ENCODE data around the gene SLC11A1.

Gene SLC11A1

DNA sequence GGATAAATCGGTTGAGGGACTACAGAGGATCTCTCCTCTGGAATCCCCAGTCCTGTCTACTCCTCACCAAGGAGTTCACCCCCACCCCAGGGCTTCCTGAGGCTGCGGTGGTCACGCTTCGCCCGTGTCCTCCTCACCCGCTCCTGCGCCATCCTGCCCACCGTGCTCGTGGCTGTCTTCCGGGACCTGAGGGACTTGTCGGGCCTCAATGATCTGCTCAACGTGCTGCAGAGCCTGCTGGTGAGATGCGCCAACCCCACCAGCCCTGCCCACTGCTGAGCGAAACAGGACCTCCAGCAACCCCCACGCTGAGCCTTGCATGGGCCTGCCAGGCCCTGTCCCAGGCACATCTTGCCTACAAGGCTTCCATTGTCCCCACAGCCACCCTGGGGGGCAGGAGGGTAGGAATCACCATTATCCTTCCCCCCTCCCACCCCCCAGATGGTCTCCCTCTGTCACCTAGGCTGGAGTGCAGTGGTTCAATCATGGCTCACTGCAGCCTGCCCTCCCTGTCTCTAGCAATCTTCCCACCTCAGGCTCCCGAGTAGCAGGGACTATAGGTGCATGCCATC is 10.9 kb downstream of the SLC11A1 start:
- DNase-seq (ENCODE audit: low spot score) (no peak), FAIRE-seq (no peak)

DNA sequence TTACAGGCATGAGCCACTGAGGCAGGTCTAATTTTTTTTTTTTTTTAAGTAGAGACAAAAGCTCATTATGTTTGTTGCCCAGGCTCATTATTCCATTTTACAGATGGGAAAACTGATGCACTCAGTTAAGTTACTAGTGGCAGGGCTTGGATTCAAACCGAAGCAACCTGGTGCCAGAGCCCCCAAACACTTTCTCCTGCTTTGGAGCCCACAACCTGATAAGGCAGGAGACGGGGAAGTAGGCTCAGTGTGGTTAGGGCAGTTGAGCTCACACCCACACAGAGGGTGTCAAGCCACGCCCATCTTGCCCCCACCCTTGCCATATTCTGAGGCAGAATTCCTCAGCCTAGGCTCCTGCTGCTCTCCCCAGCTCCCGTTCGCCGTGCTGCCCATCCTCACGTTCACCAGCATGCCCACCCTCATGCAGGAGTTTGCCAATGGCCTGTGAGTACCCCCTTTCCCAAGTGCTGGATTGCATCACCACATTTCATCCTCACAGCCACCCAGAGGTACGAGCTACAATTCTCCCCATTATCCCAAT is 11.7 kb downstream of the SLC11A1 start:
- FAIRE-seq (no peak), DNase-seq (ENCODE audit: low spot score) (no peak)

DNA sequence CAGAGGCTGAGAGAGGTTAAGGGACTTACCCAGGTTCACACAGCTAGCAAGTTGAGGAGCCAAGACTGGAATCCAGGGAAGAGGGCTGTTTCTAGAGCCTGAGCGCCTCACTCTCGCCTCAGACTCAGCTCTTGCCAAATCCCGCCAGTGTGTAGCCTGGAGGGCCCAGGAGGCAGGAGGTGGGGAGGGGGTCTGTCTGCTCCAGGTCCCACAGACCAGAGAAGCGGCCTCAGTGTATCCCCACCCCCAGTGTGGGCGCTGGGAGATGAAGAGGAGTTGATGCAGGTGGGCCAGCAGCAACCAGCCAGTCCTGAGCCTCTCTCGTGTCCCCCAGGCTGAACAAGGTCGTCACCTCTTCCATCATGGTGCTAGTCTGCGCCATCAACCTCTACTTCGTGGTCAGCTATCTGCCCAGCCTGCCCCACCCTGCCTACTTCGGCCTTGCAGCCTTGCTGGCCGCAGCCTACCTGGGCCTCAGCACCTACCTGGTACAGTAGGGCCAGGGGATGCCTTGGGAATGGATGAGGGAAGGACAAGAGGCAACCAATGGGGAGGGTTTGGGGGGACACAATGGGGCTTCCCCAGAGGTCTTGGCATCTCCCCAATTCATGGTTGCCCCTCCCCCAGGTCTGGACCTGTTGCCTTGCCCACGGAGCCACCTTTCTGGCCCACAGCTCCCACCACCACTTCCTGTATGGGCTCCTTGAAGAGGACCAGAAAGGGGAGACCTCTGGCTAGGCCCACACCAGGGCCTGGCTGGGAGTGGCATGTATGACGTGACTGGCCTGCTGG is 12.4 kb downstream of the SLC11A1 start:
- DNase-seq (ENCODE audit: low spot score), result no peak
- FAIRE-seq, result no peak

DNA sequence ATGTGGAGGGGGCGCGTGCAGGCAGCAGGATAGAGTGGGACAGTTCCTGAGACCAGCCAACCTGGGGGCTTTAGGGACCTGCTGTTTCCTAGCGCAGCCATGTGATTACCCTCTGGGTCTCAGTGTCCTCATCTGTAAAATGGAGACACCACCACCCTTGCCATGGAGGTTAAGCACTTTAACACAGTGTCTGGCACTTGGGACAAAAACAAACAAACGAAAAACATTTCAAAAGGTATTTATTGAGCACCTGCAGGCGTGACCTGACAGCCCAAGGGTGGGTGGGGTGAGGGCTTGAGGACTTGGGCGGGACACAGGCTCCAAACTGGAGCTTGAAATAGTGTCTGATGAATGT is 13.0 kb downstream of the SLC11A1 start:
- DNase-seq (ENCODE audit: low spot score) (no peak), FAIRE-seq (no peak)

DNA sequence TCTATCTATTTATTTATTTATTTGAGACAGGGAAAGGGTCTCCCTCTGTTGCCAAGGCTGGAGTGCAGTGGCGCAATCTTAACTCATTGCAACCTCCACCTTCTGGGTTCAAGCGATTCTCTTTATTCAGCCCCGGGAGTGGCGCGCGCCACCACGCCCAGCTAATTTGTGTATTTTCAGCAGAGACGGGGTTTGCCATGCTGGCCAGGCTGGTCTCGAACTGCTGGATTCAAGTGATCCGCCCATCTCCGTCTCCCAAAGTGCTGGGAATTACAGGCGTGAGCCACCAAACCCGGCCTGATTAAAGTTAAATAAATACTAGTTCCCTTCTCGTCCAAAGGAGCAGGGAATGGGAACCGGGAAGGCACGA is 13.4 kb downstream of the SLC11A1 start:
- DNase-seq (ENCODE audit: low spot score), result no peak
- no peak for FAIRE-seq

DNA sequence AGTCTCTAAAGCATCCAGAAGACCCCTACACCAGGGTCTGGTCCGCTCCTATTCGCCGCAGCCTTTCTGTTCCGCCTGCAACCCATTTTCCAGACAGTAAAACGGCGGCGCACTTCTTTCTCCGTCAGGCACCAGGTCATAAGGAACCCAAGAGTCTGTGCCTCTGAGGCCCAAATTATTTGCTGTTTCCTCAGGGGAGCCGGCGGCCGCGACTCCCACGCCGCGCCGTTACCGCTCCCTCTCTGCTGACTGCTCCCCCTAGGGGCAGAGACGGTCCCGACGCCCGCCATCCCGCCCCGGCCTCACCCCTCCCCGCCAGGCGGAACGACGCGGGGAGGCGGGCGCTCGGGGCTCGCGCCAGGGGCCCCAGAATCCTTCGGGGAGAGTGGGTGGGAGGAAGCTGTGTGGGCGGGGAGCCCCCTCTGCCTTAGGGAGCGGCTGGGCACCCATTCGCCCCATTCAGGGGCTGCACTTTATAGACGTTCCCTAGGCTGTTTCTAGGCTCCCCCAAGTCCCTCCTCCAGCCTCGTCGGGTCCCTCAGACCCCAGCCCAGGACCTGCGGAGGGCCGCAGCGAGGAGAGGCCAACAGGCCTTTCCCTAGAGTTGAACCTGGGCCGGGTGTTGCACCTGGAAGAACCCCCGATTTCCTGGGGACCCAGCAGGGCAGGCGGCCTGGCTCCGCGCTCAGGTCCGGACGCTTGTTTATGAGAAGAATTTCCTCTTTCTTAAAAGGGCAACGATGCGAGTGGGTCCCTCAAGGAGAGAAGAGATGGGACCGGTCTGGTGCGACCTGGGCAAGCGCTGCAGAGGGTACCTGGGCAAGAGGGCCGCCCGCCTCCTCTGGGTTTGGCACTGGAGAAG is 14.0 kb downstream of the SLC11A1 start:
- FAIRE-seq (peak; percentile 85), DNase-seq (ENCODE audit: low spot score) (peak; percentile 92)

DNA sequence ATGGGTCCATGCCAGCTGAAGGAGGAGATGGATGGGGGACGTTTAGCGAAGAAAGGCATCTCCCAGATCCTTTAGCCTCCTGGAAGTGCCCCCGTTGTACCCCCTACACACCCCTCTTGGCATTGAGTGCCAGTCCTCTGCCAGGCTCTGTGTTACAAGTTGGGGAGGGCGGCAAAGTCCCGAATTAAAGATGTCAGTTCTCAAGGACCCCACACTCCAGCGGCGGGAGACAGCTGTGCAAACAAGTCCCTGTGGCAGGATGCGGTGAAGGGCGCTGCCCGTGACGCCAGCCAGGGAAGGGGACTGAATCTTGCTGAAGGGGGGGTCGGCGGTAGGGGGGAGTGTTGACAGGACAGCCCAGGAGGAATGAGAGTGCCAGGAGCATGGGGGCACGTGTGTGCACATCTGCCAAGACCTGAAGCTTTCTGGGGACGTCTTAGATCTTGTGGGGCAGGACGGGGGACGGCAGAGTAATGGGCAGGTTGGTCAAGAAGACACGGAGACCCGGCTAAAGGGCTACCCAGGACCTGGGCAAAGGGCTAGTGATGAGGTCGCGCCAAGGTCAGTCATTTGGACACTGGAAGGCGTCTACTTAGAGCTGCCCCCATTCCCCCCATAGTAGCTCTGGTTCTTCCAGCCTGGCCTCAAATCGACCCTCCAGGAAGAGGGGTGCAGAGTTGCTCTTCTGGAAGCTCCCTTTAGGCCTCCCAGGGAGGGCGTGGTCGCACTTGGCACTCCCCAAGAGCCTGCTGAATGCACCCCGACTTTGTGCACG is 14.8 kb downstream of the SLC11A1 start:
- FAIRE-seq (no peak), DNase-seq (ENCODE audit: low spot score) (peak; percentile 67)

DNA sequence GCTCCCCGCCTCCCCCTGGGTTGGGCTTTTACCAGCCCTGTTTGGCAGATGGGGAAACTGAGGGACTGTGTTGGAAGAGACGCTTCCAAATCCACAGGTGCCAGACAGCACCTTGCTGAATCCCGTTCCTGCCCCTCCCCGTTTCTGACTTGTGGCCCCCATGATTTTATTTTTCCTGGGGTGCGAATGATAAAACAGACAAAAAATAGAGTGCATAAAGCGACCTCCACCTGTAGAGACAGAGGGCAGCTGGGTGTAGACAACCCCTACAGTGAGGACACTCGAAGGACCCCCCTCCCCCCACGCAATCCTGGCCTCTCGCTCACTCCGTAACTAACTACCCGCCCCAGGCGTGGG is 15.4 kb downstream of the SLC11A1 start:
- FAIRE-seq, result no peak

DNA sequence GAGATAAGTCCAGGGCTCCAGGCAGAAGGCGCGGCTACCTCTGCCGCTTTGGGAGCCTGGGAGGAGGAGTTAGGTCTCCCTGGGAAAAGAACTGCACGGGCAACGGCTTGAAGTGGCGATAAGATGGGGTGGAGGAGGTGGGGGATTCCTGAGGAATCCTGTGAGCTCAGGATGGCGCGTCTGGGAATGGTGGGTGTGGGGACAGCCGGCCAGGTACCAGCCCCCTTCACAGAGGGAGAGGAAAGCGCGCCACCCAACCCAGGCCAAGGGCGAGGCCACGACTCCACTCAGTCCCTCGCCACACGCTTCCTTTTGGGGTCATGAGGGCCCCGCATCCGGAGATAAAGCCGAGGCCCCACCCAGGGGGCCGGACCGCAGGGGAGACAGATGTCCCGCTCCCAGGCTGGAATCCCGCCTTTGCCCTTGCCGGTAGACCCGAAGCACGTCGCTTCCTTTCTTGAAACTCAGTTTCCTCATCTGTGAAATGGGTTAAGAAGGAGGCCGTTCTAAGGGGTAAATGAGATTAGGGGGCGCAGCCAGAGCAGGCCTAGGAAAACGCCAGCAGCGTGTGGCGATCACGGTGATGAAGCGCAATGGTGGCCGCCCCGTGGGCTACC is 15.9 kb downstream of the SLC11A1 start:
- DNase-seq (ENCODE audit: low spot score), result peak; percentile 45
- no peak for FAIRE-seq

More for the DNA sequence above, 15.4 kb downstream of the SLC11A1 start:
- DNase-seq (ENCODE audit: low spot score), result no peak

DNA sequence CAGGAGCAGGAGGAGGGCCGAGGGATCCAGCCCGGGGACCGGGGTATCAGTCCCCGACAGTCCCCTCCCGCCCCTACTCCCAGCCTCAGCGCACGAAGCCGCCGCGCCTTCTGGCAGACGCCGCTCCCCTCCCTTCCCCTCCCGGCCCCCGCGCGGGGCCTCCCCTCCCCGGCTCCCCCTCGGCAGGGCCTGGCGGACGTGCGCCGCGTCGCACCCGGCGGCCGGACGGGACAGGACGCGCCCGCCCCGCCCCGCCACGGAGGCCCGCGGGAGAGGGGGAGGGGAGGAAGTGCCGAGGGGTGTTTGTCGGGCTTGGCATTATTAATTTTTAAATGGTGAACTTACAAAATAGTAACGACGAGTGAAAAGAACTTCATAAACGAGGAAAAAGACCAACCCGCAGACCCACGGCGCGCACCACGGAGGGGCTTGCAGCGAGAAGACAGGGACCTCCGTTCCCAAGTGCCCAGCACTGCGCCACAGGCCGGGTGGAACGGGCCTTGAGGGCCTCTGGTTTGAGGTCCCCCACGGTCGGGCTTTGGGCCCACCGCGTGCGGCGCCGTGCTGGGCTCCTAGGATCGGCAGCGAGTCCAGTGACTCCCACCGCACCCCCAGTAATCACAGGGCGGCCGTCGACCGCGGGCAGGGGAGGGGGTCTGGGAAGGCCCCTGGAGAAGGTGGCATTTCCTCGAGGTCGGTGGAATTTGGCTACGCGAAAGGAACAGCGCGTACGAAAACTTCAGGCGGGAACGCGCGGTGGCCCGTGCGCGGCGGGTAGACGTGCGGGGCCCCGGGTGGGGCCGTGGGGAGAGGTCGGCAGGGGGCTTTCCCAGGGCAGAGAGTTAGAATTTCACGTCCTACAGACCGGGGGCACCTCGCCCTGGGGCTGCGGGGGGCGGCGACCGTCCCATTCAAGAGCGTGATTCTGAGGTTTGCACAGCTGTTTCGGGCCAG is 16.6 kb downstream of the SLC11A1 start:
- DNase-seq (ENCODE audit: low spot score), result peak; percentile 51
- FAIRE-seq, result no peak

DNA sequence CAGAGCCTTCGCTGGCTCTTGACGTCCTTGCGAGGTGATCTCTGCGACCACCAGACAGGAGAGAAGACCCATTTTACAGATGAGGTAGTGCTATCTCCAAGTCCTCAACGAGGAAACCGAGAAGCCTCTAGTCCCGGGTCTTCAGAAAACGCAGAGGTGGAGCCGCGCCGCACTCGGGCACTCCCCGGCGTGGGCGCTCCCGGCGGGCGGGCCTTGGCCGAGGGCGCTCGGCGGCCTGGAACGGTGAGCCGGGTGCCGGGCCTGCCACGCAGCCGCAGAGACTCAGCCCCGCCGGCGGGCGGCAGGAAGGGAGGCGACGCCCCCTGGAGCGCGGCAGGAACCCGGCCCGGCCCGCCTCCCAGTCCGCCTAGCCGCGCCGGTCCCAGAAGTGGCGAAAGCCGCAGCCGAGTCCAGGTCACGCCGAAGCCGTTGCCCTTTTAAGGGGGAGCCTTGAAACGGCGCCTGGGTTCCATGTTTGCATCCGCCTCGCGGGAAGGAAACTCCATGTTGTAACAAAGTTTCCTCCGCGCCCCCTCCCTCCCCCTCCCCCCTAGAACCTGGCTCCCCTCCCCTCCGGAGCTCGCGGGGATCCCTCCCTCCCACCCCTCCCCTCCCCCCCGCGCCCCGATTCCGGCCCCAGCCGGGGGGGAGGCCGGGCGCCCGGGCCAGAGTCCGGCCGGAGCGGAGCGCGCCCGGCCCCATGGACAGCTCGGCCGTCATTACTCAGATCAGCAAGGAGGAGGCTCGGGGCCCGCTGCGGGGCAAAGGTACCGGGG is 17.5 kb downstream of the SLC11A1 start, which contains the start of gene CTDSP1:
Gene CTDSP1 (plus strand): TSS at position 478 of the 776 bp plus-strand sequence. CDS start 223 bp downstream, at position 701.
- DNase-seq (ENCODE audit: low spot score) (peak; percentile 90), FAIRE-seq (peak; percentile 44)

DNA sequence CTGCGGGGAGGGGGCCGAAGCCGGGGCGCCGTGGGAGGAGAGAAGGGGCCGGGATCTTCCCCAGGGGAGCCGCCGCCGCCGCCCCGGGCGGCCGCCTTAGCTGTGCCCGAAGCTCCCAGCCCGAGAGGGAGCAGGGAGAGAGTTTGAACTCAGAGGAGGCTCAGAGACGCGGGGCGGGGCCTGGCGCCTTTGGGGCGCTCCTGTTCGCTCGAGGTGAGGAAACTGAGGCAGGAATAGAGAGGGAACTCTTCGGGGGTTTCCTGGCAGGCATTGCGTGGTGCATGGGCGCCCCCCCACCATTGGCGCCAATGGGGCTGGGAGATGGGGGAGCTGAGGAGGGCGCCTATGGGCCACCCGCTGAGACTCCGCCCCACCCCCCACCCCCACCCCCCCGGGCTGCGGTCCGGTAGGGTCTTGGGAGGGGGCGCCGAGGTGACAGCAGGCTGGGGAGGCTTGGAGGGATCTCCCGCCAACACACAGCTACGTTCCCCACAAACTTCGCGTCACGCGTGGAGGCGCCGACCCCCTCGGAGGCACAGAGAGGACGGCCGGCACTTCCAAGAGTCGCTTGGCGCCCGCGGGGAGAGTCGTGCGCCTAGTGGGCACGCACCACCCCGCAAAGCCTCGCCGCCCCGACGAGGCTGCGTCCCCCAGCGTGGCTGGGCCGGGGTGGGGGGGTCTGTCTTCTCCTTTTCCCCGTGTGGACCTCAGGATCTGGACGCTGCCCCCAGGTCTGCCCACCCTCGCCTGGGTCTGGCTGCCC is 18.3 kb downstream of the SLC11A1 start:
- DNase-seq (ENCODE audit: low spot score) (no peak), FAIRE-seq (no peak)

DNA sequence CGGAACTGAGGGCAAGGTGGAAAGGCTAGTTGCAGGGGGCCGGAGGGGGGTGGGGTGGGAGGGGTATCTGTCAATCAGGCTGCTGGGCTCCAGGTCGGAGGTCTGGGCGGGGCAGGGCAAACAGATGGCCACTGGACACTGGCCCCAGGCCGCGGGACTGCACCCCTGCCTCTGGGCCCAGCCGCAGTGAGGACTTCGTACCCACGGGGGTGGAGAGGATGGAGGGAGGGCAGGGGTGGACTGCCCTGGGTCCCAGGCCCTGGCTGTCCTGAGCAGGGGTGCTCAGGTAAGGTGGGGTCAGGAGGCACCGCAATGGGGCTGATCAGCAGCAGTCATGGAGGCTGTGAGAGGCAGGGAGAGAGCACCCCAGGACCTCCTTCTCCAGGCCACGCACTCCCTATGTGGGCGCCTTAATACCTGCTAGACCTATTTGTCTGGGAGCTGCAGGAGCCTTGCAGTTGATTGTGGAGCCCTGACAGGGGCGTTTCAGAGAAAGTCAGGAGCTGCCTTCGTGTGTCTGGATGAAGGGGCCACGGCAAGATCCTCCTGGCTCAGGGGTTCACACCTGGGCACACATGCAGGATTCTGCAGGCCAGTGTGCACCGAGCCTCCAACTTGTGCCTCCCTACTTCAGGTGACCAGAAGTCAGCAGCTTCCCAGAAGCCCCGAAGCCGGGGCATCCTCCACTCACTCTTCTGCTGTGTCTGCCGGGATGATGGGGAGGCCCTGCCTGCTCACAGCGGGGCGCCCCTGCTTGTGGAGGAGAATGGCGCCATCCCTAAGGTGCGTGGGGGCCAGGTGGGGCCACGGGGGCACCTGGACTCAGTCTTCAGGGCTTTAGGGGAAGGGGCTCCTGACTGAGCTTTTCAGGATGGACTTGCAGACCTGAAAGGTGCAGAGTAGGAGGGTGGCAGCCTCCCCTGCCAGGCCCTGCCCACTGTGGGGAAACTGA is 19.1 kb downstream of the SLC11A1 start:
- no peak for FAIRE-seq
- DNase-seq (ENCODE audit: low spot score), result no peak

DNA sequence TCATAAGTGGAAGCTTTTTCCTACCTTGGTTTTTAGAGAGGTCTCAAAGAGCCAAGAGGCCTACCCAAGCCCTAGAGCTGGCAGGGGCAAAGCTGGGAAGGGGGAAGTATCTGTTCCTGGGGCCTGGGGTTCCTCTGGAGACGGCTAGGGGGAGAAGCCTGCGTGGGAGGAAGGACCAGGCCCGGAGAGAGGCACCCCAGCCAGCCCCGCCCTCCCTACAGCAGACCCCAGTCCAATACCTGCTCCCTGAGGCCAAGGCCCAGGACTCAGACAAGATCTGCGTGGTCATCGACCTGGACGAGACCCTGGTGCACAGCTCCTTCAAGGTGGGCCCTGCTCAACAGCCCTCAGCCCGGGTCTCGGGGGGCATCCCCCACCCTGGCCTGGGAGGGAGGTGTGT is 19.8 kb downstream of the SLC11A1 start:
- no peak for FAIRE-seq
- DNase-seq (ENCODE audit: low spot score), result no peak

DNA sequence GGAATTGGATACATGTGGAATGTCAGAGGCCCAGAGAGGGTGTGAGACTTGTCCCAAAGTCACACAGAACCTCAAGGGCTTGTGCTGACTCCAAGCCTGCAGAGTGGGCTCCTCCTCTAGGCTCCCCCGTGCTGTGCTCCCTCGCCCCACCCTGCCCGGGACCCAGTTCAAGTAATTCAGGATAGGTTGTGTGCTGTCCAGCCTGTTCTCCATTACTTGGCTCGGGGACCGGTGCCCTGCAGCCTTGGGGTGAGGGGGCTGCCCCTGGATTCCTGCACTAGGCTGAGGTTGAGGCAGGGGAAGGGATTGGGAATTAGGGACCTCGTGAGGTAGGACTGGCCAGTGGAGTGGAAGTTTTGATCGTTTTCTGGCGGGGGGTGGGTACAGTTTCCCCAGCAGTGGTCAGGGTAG is 20.4 kb downstream of the SLC11A1 start:
- FAIRE-seq (no peak), DNase-seq (ENCODE audit: low spot score) (no peak)

DNA sequence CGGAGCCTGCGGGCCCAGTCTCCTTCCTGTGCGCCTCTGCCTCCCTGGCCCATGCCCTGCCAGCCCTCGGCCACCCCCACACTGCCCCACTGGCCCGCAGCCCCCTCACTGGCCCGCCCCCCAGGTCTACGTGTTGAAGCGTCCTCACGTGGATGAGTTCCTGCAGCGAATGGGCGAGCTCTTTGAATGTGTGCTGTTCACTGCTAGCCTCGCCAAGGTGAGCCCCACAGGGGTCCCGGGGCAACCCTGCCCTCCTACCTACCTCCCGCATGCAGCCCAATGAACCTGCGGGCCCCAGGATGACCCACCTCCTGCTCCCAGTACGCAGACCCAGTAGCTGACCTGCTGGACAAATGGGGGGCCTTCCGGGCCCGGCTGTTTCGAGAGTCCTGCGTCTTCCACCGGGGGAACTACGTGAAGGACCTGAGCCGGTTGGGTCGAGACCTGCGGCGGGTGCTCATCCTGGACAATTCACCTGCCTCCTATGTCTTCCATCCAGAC is 20.9 kb downstream of the SLC11A1 start:
- DNase-seq (ENCODE audit: low spot score) (no peak), FAIRE-seq (no peak)

DNA sequence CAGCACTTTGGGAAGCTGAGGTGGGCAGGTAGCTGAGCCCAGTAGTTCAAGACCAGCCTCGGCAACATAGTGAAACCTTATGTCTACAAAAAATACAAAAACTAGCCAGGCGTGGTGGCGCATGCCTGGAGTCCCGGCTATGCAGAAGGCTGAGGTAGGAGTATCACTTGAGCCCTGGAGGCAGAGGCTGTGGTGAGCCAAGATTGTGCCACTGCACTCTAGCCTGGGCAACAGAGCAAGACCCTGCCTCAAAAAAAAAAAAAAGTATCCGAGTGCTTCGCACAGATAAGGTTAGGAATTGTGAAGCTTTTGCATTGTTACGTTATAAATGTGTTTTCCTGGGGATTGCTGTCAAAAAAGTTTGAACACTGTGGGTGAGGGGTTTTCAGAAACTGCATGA is 21.7 kb downstream of the SLC11A1 start:
- no peak for DNase-seq (ENCODE audit: low spot score)
- FAIRE-seq, result no peak

Measured in urothelium cell line (cell line).